ENCODE results near the gene PRSS57.

- TF ChIP-seq CTCF (IDR thresholded peaks at IDR 0.05; ENCODE audit: low read depth, low read length) = no peak
- TF ChIP-seq EZH2phosphoT487 (IDR thresholded peaks at IDR 0.05; ENCODE audit: low read depth) = no peak
These were observed 6.3 kb downstream of the PRSS57 start for GRCh38 chr19:688992-689391.

All from OCI-LY3 (cell line).